HepG2 (cell line): Measurements from ENCODE around the gene GLT1D1. TPM values are rescaled to one million over a fixed set of nuclear protein-coding genes. Genes with fewer than 3 reads are reported as not detected.

Source experiments
- ATAC-seq: fragments of 200-7000 bp; cut with Tn5 transposase; 3 replicates; pipeline ENCODE4 v1.9.1; 2020; ENCODE audit warnings: mild to moderate bottlenecking, moderate library complexity
- BruUV-seq: library from RNA; stranded (reverse); fragments of 400-500 nt; replicated peaks from 2 replicates; lab custom pipeline; 2021; lab: Mats Ljungman, UMichigan
- CTCF ChIA-PET: fragments of 300-600 bp; formaldehyde crosslinking; extraction: SDS; loops from one replicate; lab custom pipeline; 2021; ENCODE audit warnings: low total read pairs, inconsistent platforms, low intra/inter-chr PET ratio; lab: Yijun Ruan, JAX
- POLR2A ChIA-PET: fragments of 350-600 bp; sonication (Branson Sonifier 250); formaldehyde crosslinking; loops from one replicate; lab custom pipeline; 2020; ENCODE audit warnings: antibody characterized with exemption, inconsistent platforms; lab: Yijun Ruan, JAX
- DNase-seq: peaks from one replicate; pipeline ENCODE4 v3.0.0-alpha.2; 2015; ENCODE audit warnings: low spot score
- FAIRE-seq: peaks from 3 replicates; lab custom pipeline; 2011; peaks lifted over from hg19 to GRCh38; lab: Jason Lieb, UNC
- H2AFZ ChIP-seq: one replicate; pipeline ENCODE4 v1.6.1; 2011; ENCODE audit warnings: low read length, inconsistent platforms
- H3K27ac ChIP-seq: fragments of 300-600 bp; 3 replicates; pipeline ENCODE4 v1.8.0; 2011; ENCODE audit warnings: mixed run types, mild to moderate bottlenecking, mixed read lengths, low read length, inconsistent platforms; ENCODE audit not compliant: insufficient read depth; ENCODE audit errors: extremely low read length
- H3K27me3 ChIP-seq, 2 experiments: fragments of 200-600 bp in 1 of 2; 2 replicates in 1 of 2; 3 replicates in 1 of 2; pipeline versions ENCODE4 v1.6.0 to v1.8.0; 2011; ENCODE audit warnings: low read length in 2 of 2, mild to moderate bottlenecking in 2 of 2, moderate library complexity in 2 of 2, inconsistent platforms in 1 of 2; ENCODE audit not compliant: insufficient read depth in 2 of 2, control insufficient read depth in 1 of 2
- H3K36me3 ChIP-seq, 2 experiments: fragments of 200-600 bp in 1 of 2; replicated peaks in 1 of 2; 2 replicates in 1 of 2; 3 replicates in 1 of 2; pipeline versions ENCODE4 v1.5.1 to v1.8.0; 2011; ENCODE audit warnings: low read length in 2 of 2, inconsistent platforms in 1 of 2; ENCODE audit not compliant: insufficient read depth in 2 of 2, control insufficient read depth in 1 of 2
- H3K4me1 ChIP-seq: 2 replicates; pipeline ENCODE4 v1.5.1; 2012; ENCODE audit warnings: low read length, inconsistent platforms; ENCODE audit not compliant: insufficient read depth
- H3K4me2 ChIP-seq: 2 replicates; pipeline ENCODE4 v1.6.0; 2011; ENCODE audit warnings: low read depth, low read length, inconsistent platforms
- H3K4me3 ChIP-seq, 3 experiments: fragments of 200-600 bp in 1 of 3; sonication (generic), shearing (Covaris generic) in 1 of 3; replicated peaks in 1 of 3; 2 replicates each; pipeline ENCODE4 v1.5.1; 2011 to 2016; ENCODE audit warnings: low read length in 3 of 3, inconsistent platforms in 2 of 3, low read depth in 2 of 3, mild to moderate bottlenecking in 2 of 3, control low read depth in 1 of 3, mixed read lengths in 1 of 3; ENCODE audit not compliant: insufficient read depth in 1 of 3
- H3K79me2 ChIP-seq: one replicate; pipeline ENCODE4 v1.6.1; 2011; ENCODE audit warnings: low read length, inconsistent platforms; ENCODE audit not compliant: insufficient read depth
- H3K9ac ChIP-seq: 2 replicates; pipeline ENCODE4 v1.6.0; 2011; ENCODE audit warnings: mild to moderate bottlenecking, low read depth, low read length, inconsistent platforms; ENCODE audit not compliant: insufficient read depth
- H3K9me3 ChIP-seq: 2 replicates; pipeline ENCODE4 v1.5.1; 2012; ENCODE audit warnings: mild to moderate bottlenecking, low read length
- H4K20me1 ChIP-seq: 2 replicates; pipeline ENCODE4 v1.6.0; 2011; ENCODE audit warnings: inconsistent platforms, mild to moderate bottlenecking, low read length, moderate library complexity; ENCODE audit not compliant: insufficient read depth
- CAMTA2 ChIP-seq: sonication (generic); formaldehyde crosslinking; IDR thresholded peaks from 2 replicates; pipeline ENCODE4 v1.4.0; 2020; ENCODE audit warnings: mild to moderate bottlenecking, missing genetic modification reagents, borderline replicate concordance
- EHMT2 ChIP-seq: fragments of 200-600 bp; sonication (generic); IDR thresholded peaks from 2 replicates; pipeline ENCODE4 v1.7.0; 2017; ENCODE audit warnings: antibody characterized with exemption, low read depth, low read length, borderline replicate concordance
- FOXK2 ChIP-seq: fragments of 450-650 bp; IDR thresholded peaks from 2 replicates; pipeline ENCODE4 v1.6.1; 2016
- KDM1A ChIP-seq: IDR thresholded peaks from 2 replicates; pipeline ENCODE4 v1.6.1; 2016; ENCODE audit warnings: missing compliant biosample characterization
- MAF1 ChIP-seq: sonication (generic); formaldehyde crosslinking; IDR thresholded peaks from 2 replicates; pipeline ENCODE4 v1.5.0; 2020; ENCODE audit warnings: missing genetic modification reagents, borderline replicate concordance
- MBD4 ChIP-seq: IDR thresholded peaks from 2 replicates; pipeline ENCODE4 v1.6.1; 2012; ENCODE audit warnings: low read length, inconsistent platforms, borderline replicate concordance
- NR1H2 ChIP-seq: sonication (generic); formaldehyde crosslinking; IDR thresholded peaks from 2 replicates; pipeline ENCODE4 v1.8.1; 2022; ENCODE audit warnings: low read depth, missing genetic modification reagents, borderline replicate concordance
- PAWR ChIP-seq: sonication (generic); formaldehyde crosslinking; IDR thresholded peaks from 2 replicates; pipeline ENCODE4 v1.4.0; 2020; ENCODE audit warnings: missing genetic modification reagents, mild to moderate bottlenecking, borderline replicate concordance
- PHF20 ChIP-seq: sonication (generic); formaldehyde crosslinking; IDR thresholded peaks from 2 replicates; pipeline ENCODE4 v1.5.0; 2020; ENCODE audit warnings: mild to moderate bottlenecking, missing genetic modification reagents
- RFX1 ChIP-seq: fragments of 450-650 bp; IDR thresholded peaks from 2 replicates; pipeline ENCODE4 v1.6.1; 2017
- SAP130 ChIP-seq: IDR thresholded peaks from 2 replicates; pipeline ENCODE4 v1.6.1; 2016; ENCODE audit warnings: low read depth
- TFAP4 ChIP-seq: sonication (generic); IDR thresholded peaks from 2 replicates; pipeline ENCODE4 v1.6.1; 2016; ENCODE audit warnings: low read depth, borderline replicate concordance
- ZNF225 ChIP-seq: sonication (generic); formaldehyde crosslinking; IDR thresholded peaks from 2 replicates; pipeline ENCODE4 v1.4.0; 2020; ENCODE audit warnings: mild to moderate bottlenecking, missing genetic modification reagents
- ZNF343 ChIP-seq: sonication (generic); formaldehyde crosslinking; IDR thresholded peaks from 2 replicates; pipeline ENCODE4 v1.4.0; 2020; ENCODE audit warnings: mild to moderate bottlenecking, missing genetic modification reagents
- ZNF530 ChIP-seq: sonication (generic); formaldehyde crosslinking; IDR thresholded peaks from 2 replicates; pipeline ENCODE4 v1.5.0; 2020; ENCODE audit warnings: low read depth, mild to moderate bottlenecking, missing genetic modification reagents
- ZNF670 ChIP-seq: sonication (generic); formaldehyde crosslinking; IDR thresholded peaks from 2 replicates; pipeline ENCODE4 v1.8.0; 2022; ENCODE audit warnings: mild to moderate bottlenecking, missing genetic modification reagents, borderline replicate concordance
- ZNF749 ChIP-seq: sonication (generic); formaldehyde crosslinking; IDR thresholded peaks from 2 replicates; pipeline ENCODE4 v1.8.0; 2022; ENCODE audit warnings: mild to moderate bottlenecking, missing genetic modification reagents, moderate library complexity, borderline replicate concordance
- ZSCAN31 ChIP-seq: sonication (generic); formaldehyde crosslinking; IDR thresholded peaks from 2 replicates; pipeline ENCODE4 v1.5.0; 2020; ENCODE audit warnings: low read depth, mild to moderate bottlenecking, missing genetic modification reagents
- WGBS: methylation state at CpG from one replicate; pipeline ENCODE4 v1.1.6; 2017; ENCODE audit warnings: low lambda C conversion rate; 5-methylcytosine and 5-hydroxymethylcytosine counted together
- in situ Hi-C: cut with HindIII; loops from 2 replicates; pipeline ENCODE4 v1.10.0; 2017; ENCODE audit warnings: low pct_unique_long_range_greater_than_20kb; ENCODE audit not compliant: extremely low pct_ligation_motif_present
- intact Hi-C: fragments of 100-400 bp; cut with micrococcal nuclease; formaldehyde crosslinking; loops from one replicate; pipeline ENCODE4 v1.10.0; 2022; ENCODE audit not compliant: unreplicated experiment
- polyA plus RNA-seq, 8 experiments: library from polyadenylated mRNA; depleted of rRNA in 3 of 8; stranded (reverse) in 7 of 8; unstranded in 1 of 8; fragments of >200 nt; fragmentation: Illumina TruSeq in 4 of 8; extraction: Trizol in 4 of 8; gene quantifications; 2 replicates each; pipeline versions ENCODE4 v1.2.1 to v1.2.3, GENCODE V29; 2011 to 2016; ENCODE audit warnings: low read depth in 4 of 8, missing spikeins in 1 of 8, mixed read lengths in 1 of 8; ENCODE audit not compliant: insufficient read depth in 1 of 8
- total RNA-seq, 5 experiments: library from RNA; depleted of rRNA; stranded (reverse); fragments of >200 nt; fragmentation: Illumina TruSeq; extraction: Trizol; gene quantifications; 2 replicates each; pipeline ENCODE4 v1.2.3, GENCODE V29; 2016; ENCODE audit warnings: low read depth in 1 of 5
- TF ChIP-seq, protein P1 (sequence below): sonication (generic); formaldehyde crosslinking; IDR thresholded peaks from 2 replicates; pipeline ENCODE4 v1.5.0; 2020; ENCODE audit warnings: mild to moderate bottlenecking, missing genetic modification reagents

Gene GLT1D1
- total and polyA plus RNA-seq, 2 of the 13 experiments (the other 11 are each of a cell fraction or from before 2014, with no cell fraction given), result 0.09 to 0.17 TPM

- peak; percentile 86 for DNase-seq
- Histone ChIP-seq H3K9me3 (peaks cover 4% of the 10 kb centered on the region; the same call in 1 of the 2 replicates), H3K36me3 (peaks cover 0 to 11% of the 10 kb centered on the region in 2 experiments; a peak in 2 of 5 replicates), H3K4me3 (peak within 1 kb of the TSS; percentile 68 to 96 (median 92)), H3K27ac (peak within 1 kb of the TSS; percentile 86), H3K4me2 (peak within 1 kb of the TSS; percentile 81), H3K79me2 (peaks cover 33% of the 10 kb centered on the region), H3K4me1 (peaks cover 42% of the 10 kb centered on the region), H2AFZ (no peak within 1 kb of the TSS), H3K27me3 (no peaks in the 10 kb centered on the region), H4K20me1 (peaks cover 5% of the 10 kb centered on the region; the same call in 1 of the 2 replicates), H3K9ac (peak within 1 kb of the TSS; percentile 94)
- POLR2A ChIA-PET, result interaction anchor here (0.8 to 2.2 kb wide), 5 partner anchors 13 to 81 kb away, joined by 3 to 11 read pairs (median 6); no protein-coding TSS in a partner anchor
- WGBS, result 4% methylated on average over 15 of the region's 63 CpGs
- intact Hi-C loops, result no loop called here
- in situ Hi-C loops, result no loop called here
- FAIRE-seq, result peak; percentile 46
- ATAC-seq, result peak; percentile 97
- TSS peak; percentile 84 for BruUV-seq
- CTCF ChIA-PET, result no interaction called here
- TF ChIP-seq ZSCAN31 (CRISPR knock-in tag) (0 out of 2 replicates have a peak, but pooled peaks have one; percentile 56), KDM1A (CRISPR knock-in tag) (no peak), RFX1 (no peak), MBD4 (no peak), CAMTA2 (CRISPR knock-in tag) (no peak), MAF1 (CRISPR knock-in tag) (no peak), ZNF670 (no peak), TFAP4 (peak; percentile 83; the same call in 1 of the 2 replicates), FOXK2 (no peak), ZNF225 (CRISPR knock-in tag) (no peak), NR1H2 (no peak), EHMT2 (no peak), PHF20 (CRISPR knock-in tag) (peak; percentile 72), ZNF530 (no peak), SAP130 (CRISPR knock-in tag) (peak; percentile 80), ZNF749 (CRISPR knock-in tag) (no peak), ZNF343 (CRISPR knock-in tag) (no peak), PAWR (CRISPR knock-in tag) (no peak)
- TF ChIP-seq, protein P1, sequence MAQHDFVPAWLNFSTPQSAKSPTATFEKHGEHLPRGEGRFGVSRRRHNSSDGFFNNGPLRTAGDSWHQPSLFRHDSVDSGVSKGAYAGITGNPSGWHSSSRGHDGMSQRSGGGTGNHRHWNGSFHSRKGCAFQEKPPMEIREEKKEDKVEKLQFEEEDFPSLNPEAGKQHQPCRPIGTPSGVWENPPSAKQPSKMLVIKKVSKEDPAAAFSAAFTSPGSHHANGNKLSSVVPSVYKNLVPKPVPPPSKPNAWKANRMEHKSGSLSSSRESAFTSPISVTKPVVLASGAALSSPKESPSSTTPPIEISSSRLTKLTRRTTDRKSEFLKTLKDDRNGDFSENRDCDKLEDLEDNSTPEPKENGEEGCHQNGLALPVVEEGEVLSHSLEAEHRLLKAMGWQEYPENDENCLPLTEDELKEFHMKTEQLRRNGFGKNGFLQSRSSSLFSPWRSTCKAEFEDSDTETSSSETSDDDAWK, result no peak
Measured at GRCh38 chr12:128823916-128824839, 29.1 kb upstream of the GLT1D1 start, which contains the start of gene SLC15A4. Gene SLC15A4 (minus strand): TSS chr12:128823958. CDS start chr12:128823943, 15 bp downstream.
